Left lung (tissue), 10 donors: ENCODE results near the gene HIGD1C. TPM values are rescaled to one million over a fixed set of nuclear protein-coding genes. Genes with fewer than 3 reads are reported as not detected.

Experiments
- ATAC-seq: fragments of 200-7000 bp; cut with Tn5 transposase; one replicate; pipeline ENCODE4 v1.9.1; 2020; ENCODE audit warnings: moderate library complexity
- DNase-seq, 4 donors: peaks; one replicate each; pipeline ENCODE4 v3.0.0-alpha.2; 2013 to 2020
- H3K27ac ChIP-seq, 2 donors: fragments of 200-600 bp; sonication (generic) in 1 of 2; one replicate each; pipeline versions ENCODE4 v1.5.0 to v1.8.0; 2020 to 2021
- H3K27me3 ChIP-seq, 2 donors: fragments of 200-600 bp; sonication (generic) in 1 of 2; one replicate each; pipeline versions ENCODE4 v1.5.0 to v1.8.0; 2020 to 2021
- H3K36me3 ChIP-seq, 2 donors: fragments of 200-600 bp; sonication (generic) in 1 of 2; one replicate each; pipeline versions ENCODE4 v1.5.0 to v1.8.0; 2020 to 2021
- H3K4me1 ChIP-seq, 2 donors: fragments of 200-600 bp; one replicate each; pipeline ENCODE4 v1.8.0; 2021
- H3K4me3 ChIP-seq, 2 donors: fragments of 200-600 bp; sonication (generic) in 1 of 2; one replicate each; pipeline versions ENCODE4 v1.5.0 to v1.8.0; 2020 to 2021; ENCODE audit warnings: mild to moderate bottlenecking in 1 of 2
- H3K9me3 ChIP-seq, 2 donors: fragments of 200-600 bp; sonication (generic) in 1 of 2; one replicate each; pipeline versions ENCODE4 v1.5.0 to v1.8.0; 2020 to 2021
- intact Hi-C, 2 donors: fragments of 100-400 bp; cut with DNase I; formaldehyde crosslinking; loops; one replicate each; pipeline versions ENCODE4 v1.11.2 to v1.14.2; 2022
- polyA plus RNA-seq, 6 donors: library from polyadenylated mRNA; unstranded; fragments of 120-200 nt; gene quantifications; one replicate each; pipeline ENCODE4 v1.2.1, GENCODE V29; 2013; ENCODE audit not compliant: insufficient read length in 6 of 6
- total RNA-seq, 2 donors: library from RNA; stranded (reverse); fragmentation: NEBNext Ultra II Directional; extraction: Animal tissue kit (Norgen Biotek cat#: 25700); gene quantifications; one replicate each; pipeline ENCODE4 v1.2.1, GENCODE V29; 2021
- TF ChIP-seq, protein P1 (sequence below), 2 donors: fragments of 200-600 bp; sonication (generic) in 1 of 2; IDR thresholded peaks; one replicate each; pipeline versions ENCODE4 v1.5.0 to v1.8.0; 2021; ENCODE audit warnings: antibody characterized with exemption in 2 of 2
- donor health status: DM: no; HTN: yes; CAD: no.
- donor health status: DM: no; HTN: no; CAD: no.

HIGD1C gene
- total and polyA plus RNA-seq, 8 donors, result 0.53 to 0.94 (median 0.56) TPM; not detected in 3

DNA sequence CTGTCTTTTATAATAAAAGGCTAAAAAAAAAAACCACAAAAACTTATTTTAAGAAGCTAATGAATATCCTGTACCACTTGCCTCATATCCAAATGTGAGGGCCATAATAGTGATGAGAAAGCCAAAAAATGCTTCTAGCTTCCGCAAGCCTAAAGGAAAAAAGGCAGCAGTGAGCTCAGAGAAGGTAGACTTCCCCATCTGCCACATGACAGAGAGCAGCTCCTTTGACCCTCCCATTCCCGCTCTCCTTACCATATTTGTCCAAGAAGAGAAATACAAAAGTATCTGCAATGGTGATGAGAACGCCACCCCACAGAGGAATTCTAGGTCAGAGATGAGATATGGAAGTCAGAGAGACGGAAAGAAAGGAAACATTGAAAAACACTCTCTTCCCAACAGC, 46.7 kb downstream of the HIGD1C start:
- H3K4me3 ChIP-seq, result no peak overlapping the region
- H3K27ac ChIP-seq, result no peak overlapping the region
- no peaks in the 10 kb centered on the region for H3K9me3 ChIP-seq
- H3K36me3 ChIP-seq, result peaks cover 0 to 100% of the 10 kb centered on the region in 2 donors
- TF ChIP-seq, protein P1, sequence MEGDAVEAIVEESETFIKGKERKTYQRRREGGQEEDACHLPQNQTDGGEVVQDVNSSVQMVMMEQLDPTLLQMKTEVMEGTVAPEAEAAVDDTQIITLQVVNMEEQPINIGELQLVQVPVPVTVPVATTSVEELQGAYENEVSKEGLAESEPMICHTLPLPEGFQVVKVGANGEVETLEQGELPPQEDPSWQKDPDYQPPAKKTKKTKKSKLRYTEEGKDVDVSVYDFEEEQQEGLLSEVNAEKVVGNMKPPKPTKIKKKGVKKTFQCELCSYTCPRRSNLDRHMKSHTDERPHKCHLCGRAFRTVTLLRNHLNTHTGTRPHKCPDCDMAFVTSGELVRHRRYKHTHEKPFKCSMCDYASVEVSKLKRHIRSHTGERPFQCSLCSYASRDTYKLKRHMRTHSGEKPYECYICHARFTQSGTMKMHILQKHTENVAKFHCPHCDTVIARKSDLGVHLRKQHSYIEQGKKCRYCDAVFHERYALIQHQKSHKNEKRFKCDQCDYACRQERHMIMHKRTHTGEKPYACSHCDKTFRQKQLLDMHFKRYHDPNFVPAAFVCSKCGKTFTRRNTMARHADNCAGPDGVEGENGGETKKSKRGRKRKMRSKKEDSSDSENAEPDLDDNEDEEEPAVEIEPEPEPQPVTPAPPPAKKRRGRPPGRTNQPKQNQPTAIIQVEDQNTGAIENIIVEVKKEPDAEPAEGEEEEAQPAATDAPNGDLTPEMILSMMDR (IDR thresholded peaks at IDR 0.05), result no peak
- no peak for DNase-seq
- H3K4me1 ChIP-seq, result peaks cover 0 to 3% of the 10 kb centered on the region in 2 donors
- intact Hi-C loops, result no loop called here
- ATAC-seq, result peak; percentile 41
- no peaks in the 10 kb centered on the region for H3K27me3 ChIP-seq

DNA sequence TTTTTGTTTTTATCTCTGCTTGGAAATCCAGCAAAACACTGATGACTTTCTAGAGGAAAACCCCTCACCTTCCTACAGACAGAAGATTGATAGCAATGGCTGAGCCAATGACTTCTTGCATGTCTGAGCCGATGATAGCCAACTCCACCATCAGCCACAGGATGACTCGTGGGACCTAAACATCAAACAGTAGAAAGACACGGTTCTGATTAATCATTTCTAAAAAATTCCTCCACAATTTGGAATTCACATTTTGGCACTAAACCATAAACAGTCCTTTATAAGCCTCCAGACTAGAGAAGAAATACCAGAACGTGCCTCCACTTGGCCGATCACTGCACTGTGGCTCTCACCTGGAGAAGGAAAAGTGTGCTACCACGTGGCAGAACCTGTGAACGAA, 47.9 kb downstream of the HIGD1C start:
- H3K27ac ChIP-seq, result no peak overlapping the region
- H3K4me1 ChIP-seq, result peaks cover 0 to 8% of the 10 kb centered on the region in 2 donors
- intact Hi-C loops, result no loop called here
- no peak for ATAC-seq
- TF ChIP-seq, protein P1 (IDR thresholded peaks at IDR 0.05), result no peak
- no peak overlapping the region for H3K4me3 ChIP-seq
- H3K9me3 ChIP-seq, result no peaks in the 10 kb centered on the region
- no peaks in the 10 kb centered on the region for H3K27me3 ChIP-seq
- no peak for DNase-seq
- H3K36me3 ChIP-seq, result peaks cover 0 to 100% of the 10 kb centered on the region in 2 donors

DNA sequence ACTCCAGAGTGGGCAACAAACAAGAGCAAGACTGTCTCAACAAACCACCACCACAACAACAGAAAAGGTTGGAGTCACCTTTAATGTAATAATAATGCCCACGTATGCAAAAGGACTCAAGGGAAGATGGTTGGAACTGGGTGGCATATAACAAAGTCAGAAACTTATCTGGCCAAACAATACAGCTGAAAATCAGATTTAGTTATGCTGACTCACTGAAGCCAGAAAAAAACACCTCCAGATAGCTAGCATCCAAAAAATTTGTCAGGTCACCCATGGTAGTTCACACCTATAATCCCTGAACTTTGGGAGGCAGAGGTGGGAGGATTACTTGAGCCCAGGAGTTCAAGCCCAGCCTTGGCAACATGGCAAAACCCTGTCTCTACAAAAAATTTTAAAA, 49.5 kb downstream of the HIGD1C start:
- TF ChIP-seq, protein P1 (IDR thresholded peaks at IDR 0.05), result no peak
- DNase-seq (no peak), ATAC-seq (no peak)
- Histone ChIP-seq H3K27ac (peak overlapping the region in 1 of 2 donors; percentile 28), H3K4me3 (no peak overlapping the region), H3K4me1 (peaks cover 0 to 17% of the 10 kb centered on the region in 2 donors), H3K27me3 (no peaks in the 10 kb centered on the region), H3K36me3 (peaks cover 0 to 99% of the 10 kb centered on the region in 2 donors), H3K9me3 (no peaks in the 10 kb centered on the region)
- intact Hi-C loops, result no loop called here

DNA sequence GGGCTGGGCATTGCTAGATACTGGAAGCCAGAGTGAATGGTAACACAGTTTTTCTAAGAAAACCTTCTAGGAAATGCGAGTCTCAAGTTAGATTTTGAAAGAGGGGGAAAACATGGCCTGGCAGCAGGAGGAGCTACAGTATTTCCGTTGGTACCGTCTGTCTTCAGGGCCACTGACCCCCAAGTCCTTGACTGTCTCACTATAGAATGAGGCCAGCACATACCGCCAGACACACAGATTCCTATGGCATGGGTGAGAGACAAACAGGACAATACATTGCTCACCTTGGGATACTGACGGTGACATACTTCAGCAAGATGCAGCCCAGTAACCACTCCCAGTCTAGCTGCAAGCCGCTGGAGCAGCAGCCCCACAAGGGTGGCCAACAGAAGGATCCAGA, 52.2 kb downstream of the HIGD1C start:
- intact Hi-C loops, result no loop called here
- Histone ChIP-seq H3K36me3 (peaks cover 0 to 84% of the 10 kb centered on the region in 2 donors), H3K27ac (no peak overlapping the region), H3K4me3 (no peak overlapping the region), H3K4me1 (peaks cover 0 to 34% of the 10 kb centered on the region in 2 donors), H3K9me3 (no peaks in the 10 kb centered on the region), H3K27me3 (no peaks in the 10 kb centered on the region)
- DNase-seq, result no peak
- ATAC-seq, result no peak
- TF ChIP-seq, protein P1 (IDR thresholded peaks at IDR 0.05), result no peak

DNA sequence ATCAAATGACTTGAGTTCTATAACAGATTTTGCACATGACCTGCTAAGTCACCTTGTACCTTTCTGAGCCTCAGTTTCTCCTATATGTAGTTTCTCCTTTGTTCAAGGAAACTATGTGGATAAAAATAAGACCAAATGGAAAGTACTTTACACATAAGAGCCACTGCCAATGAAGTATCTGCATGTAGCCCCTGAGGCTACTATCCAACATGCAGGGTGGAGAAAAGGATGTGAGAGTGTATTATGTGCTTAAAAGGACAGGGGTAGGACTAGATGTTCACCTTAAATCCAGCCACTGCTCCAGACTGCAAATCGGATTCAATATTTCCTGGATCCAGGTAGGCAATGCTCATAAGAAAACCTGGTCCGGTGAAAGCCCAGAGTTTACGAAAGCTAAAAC, 52.7 kb downstream of the HIGD1C start:
- H3K9me3 ChIP-seq, result no peaks in the 10 kb centered on the region
- H3K27ac ChIP-seq, result peak overlapping the region; percentile 10 to 53
- DNase-seq (no peak), ATAC-seq (no peak)
- H3K4me3 ChIP-seq, result no peak overlapping the region
- intact Hi-C loops, result no loop called here
- peaks cover 0 to 79% of the 10 kb centered on the region in 2 donors for H3K36me3 ChIP-seq
- H3K4me1 ChIP-seq, result peaks cover 0 to 39% of the 10 kb centered on the region in 2 donors
- no peaks in the 10 kb centered on the region for H3K27me3 ChIP-seq
- TF ChIP-seq, protein P1 (IDR thresholded peaks at IDR 0.05), result no peak
